GF-D8 (cell line): ENCODE data around the gene STX1A.

Source experiments
- DNase-seq: peaks from one replicate; lab custom pipeline; 2025; lab: John Stamatoyannopoulos, UW

The STX1A gene

DNA sequence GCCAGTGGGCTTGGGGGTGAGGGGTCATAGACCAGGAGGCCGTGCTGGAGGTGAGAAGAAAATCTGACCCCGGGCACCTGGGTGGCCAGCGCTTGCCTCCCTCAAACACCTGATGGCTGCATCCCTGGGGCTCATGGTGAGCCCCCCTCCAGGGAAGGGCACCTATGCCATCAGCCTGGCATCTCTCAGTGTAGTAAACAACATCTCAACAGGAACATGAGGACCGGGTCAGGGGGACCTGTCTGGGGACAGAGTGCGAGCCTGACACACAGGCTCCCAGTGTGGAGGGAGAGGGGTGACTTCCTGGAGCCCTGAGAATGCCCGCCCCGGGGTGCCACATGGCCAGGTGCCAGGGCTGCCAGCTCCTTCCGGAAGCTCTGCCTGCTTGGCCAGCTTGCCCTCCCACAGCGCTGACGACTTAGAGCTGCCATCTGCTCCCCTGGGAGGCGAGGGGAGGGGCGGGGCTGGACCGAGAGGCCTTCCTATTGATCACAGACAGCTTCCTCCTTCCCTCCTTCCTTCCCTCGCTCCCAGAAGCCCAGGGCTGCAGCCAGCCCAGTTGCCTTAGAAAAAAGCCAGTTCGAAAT is 12.3 kb downstream of the STX1A start:
- DNase-seq: peak; percentile 36

DNA sequence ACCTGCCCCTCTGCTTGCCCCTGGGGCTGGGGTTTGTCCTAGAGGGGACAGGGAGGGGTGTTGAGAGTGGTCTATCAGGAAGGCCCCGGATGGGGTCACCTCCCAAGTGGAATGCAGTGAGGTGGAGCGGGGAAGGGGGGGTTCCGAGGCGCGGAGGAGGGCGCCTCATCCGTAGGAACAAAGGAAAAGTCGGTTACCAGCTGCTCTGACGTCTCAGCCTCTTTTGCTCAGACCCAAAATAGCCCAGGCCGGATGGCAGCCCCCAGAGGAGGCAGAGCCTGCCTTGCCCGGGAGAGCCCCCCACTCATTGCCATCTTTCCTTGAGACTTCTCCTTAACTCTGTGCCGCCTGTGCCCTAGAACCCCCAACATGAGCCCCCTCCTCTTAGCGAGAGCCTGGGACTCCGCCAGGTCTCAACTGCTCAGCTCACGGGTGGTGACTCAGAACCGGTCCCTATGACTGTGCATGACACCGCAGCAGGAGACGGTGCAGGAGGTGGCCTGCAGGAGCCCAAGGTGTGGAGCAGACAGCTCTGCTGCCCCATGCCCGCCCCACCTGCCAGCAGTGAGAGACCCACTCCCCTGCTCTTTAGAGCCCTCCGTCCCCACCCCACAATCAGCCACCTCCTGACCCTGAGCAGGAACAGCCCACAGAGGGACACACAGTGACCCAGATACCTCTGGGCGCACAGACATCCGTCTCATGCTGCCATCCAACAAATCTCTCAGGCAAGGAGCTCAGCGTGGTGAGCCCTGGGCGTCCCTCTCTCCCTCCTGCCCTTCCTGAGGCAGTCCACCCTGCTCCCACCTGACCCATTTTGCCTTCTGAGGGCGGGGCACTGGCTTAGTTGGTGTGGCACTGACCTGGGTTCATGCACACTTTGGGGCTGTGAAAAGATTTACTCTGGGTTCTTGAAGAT is 13.1 kb downstream of the STX1A start:
- no peak for DNase-seq

DNA sequence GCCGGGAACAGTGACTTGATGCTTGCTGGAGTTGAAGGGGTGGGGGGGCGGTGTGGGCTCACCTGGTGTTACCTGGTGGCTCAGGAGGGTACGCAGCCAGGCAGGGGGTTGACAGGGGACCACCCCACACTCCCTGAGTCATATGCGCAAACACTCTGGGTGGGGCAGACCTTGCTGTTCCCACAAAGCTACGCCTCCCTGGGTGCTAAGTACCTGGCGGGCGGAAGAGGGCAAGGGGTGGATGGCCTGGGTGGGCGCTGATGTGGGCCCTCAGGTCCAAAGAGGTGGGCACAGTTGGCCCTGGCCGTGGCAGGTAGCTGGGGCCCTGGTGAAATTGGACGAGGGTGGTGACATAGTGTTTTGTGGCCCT is 13.9 kb downstream of the STX1A start:
- DNase-seq: no peak

DNA sequence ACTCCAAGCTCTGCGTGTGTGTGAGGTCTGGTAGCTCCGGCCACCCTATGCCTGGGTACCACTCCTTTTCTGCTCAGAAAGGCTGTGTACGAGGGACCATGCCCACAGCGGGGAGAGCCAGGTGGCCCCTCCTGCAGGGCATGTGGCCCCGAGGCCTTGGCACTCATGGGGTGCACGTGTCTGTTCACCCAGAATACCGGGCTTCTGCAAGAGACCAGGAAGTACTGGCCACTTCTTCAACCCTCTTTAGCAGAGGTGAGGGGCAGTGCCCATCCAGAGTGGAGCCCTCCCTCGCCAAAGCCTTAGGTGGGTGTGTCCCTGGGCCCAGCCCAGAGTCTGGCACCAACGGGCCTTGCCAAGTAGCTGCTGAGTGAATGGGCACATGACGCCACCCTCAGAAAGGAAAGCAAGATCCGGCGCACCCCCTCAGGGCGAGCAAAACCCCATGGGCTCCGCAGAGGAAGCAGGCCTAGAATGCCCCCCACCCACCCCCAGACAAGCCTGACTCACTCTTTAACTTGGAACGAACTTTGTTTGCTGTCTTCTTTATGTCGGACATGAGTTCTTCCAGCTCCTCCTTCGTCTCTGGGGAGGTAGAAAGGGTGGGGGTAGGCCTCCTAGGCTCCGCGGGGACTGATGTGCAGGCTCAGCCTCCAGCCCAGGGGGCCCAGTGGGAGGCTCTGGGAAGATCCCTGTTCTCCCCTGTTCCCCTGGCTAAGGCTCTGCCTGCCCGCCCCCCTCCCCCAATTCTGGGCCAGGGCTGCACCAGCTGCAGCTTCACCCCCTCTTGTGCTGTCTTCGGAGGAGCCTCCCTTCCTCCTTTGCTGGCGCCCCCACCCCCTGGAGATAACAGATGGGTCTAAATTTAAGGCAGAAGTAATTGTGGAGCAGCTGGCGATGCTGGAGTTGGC is 14.6 kb downstream of the STX1A start:
- DNase-seq: no peak

DNA sequence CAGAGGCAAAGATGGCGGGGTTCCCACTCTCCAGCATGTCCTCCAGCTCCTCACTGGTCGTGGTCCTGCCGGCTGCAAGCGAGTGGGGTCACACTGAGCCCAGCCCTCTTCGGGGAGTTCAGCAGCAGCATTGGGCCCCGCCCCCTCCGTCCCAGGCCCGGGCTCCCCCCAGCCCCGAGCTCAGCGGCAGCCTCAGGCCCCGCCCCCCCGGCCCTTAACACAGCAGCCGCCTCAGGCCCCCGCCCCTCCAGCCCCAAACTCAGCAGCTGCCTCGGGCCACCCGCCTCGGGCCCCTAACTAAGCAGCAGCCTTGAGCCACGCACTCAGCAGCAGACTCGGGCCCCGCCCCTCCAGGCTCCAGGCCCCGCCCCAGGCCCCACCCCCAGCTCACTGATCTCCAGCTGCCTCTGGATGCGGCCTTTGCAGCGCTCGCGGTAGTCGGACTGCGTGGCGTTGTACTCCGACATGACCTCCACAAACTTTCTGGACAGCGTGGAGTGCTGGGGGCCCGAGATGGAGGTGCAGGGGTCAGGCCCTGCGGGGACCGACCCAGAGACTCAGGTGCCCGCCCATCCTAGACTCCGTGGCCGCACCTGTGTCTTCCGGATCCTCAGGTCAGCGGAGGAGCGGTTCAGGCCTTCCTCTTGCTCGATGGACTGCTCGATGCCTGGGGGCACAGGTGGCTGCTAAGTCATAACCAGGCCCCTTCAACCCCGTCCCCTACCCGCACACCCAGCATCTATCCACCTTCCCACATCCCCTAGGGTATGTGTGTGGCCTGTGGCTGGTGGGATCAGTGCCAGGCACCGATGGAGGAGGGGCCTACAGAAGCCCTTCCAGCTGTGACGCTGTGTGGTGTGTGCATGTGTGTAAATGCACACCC is 15.5 kb downstream of the STX1A start:
- DNase-seq: no peak

DNA sequence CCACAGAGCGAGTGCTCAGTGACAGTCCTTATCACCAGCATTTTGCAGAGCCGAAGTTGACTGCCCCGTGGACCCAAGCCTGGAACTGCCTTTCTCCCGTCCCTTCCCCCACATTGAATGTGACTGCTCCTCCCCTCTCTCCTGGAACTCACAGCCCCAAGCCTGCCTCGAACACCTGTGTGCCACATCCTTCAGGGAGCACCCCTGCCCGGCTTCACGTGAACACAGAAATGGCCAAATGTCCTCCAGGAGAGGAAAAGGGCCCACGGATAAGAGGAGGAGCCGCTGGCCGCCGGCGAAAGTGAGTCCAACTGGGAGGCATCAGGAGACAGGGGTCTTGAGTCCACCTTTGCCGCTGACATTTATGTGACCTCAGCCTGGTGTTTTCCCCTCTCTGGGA is 16.2 kb downstream of the STX1A start:
- no peak for DNase-seq

DNA sequence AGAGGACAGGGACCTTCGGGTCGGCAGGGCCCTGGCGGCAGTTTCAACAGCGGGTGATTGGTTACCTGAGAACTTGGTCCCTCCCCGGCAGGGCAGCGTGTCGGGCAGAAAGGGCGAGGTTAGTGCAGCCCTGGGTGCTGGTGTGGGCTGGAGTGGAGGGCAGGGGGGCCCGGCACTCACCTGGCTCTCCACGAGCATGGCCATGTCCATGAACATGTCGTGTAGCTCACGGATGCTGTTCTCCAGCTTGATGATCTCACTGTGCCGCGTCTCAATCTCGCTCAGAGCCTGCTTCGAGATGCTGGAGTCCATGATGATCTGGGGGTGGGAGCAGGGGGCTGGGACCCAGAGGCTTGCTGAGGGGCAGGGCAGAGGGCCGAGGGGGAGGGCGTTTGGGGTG is 16.8 kb downstream of the STX1A start:
- no peak for DNase-seq

DNA sequence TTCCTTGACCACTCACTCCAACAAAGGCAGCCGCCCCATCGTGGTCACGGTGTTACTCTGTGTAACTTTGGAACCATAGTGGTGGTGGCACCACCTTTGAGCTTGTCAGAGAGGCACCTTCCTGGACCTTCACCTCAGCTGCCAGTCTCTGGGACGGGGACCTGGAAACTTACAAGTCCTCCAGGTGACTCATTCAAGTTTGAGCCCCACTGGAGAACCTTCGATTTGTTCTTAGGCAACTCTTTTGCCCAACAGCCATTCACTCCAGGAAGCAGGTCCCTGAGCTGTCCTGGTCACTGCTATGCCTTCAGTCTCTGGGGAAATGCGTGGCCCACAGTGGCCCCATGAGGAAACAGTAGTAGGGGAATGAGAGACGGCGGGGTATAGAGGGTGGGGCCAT is 17.2 kb downstream of the STX1A start:
- no peak for DNase-seq

DNA sequence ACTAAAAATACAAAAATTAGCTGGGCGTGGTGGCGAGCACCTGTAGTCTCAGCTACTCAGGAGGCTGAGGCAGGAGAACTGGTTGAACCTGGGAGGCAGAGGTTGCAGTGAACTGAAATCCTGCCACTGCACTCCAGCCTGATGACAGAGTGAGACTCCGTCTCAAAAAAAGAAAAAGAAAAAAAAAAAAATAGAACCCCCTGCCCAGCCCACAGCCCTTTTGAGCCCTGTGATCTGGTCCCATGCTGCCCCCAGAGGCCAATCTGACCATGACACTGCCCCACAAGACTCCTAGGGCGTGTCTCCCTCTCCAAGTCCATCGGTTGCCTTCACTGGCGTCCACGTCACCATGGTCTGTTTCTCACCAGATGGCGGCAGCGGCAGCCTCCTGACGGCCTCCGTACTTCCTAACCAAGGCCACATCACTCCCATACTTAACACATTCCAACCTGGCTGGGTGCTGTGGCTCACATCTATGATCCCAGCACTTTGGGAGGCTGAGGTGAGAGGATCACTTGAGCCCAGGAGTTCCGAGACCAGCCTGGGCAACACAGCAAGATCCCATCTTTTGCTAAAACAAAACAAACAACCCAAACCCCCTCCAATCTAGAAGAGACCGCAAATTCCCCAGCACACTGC is 18.0 kb downstream of the STX1A start:
- no peak for DNase-seq

DNA sequence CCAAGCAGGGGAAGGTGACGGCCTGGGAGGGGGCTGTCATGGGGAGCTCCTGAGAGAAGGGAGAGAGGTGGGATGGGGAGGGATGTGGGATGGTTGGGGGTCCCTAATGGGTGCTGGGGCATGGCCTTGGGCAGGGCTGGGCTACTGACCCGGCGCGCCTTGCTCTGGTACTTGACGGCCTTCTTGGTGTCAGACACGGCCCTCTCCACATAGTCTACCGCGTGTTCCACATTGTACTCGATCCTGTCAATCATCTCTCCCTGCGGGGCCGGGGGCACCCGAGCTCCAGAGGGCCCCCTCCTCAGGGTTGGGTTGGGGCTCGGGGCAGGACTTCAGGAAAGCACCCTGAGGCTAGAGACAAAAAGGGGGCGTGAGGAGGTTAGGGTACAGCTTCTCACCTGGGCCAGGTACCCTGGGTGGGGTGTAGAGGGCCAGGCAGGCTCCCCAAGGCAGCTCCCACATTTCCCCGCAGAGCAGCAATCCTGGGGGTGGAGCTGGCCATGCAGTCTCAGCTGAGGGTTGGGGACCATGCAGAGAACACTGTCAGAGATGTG is 18.8 kb downstream of the STX1A start:
- DNase-seq: no peak

DNA sequence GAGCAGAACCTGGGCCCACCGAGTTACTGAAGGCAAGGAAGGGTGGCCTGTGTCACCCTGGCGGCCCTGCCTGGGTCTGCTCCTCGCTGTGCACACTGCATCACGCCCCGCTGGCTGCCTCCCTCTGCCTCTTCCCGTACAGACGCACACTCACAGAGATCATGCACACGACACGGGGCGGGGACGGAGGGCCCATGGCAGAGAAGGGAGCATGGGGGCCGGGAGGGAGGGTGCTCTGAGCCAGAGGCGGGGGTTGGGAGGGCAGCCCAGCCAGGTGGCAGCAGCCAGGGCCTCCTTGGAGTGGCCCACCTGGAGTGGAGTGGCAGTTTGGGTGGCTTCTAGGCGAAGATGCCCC is 19.4 kb downstream of the STX1A start:
- DNase-seq: no peak

DNA sequence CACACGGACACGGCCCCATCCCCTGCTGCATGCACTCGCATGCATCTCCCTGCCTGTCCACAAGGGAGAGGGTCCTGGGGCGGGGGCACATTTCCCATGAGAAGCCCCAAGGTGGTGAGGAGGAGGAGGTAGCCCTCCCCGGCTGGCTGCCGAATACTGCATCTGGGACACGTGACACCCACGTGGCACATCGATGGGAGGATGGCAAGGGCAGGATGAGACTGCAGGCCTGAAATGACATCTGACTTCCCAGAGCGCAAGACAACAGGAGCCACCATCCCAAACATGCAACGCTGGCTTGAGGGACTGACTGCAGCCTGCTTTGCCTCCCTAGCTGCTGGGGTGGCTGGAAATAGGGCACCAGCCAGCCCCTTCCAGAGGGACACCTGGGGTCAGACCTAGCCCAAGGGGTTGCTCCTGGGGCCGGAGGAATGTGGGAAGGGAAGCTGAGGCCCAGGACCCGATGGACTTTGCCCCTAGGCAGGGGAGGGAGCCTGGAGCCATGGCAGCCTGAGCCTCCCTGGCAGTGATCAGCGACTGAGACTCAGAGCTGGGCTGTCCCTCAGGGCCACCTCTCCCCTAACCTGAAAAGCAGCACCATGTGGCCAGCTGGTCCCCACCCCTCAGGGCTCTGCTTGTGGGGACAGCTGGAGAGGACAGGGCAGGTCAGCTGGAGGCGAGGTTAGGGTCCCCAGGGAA is 19.9 kb downstream of the STX1A start:
- DNase-seq: no peak

DNA sequence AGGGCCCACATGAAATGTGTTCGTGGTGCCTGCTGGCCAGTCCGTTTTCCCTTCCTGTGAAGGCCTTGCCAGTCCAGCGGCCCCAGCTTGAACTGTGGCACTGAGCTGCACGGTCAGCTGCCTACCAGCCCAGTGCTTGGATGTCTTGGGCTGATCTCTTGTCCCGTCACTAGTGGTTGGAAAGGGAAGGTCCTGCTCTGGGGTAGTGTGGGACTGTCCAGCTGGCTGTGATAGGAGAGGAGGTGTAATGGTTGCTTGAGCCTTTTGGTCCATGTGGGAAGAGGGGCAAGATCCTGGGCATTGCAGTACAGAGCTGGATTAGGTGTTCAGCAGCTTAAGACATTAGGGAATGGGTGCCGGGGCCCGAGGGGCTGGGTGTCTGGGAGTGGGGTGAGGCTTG is 21.1 kb downstream of the STX1A start:
- DNase-seq: no peak

DNA sequence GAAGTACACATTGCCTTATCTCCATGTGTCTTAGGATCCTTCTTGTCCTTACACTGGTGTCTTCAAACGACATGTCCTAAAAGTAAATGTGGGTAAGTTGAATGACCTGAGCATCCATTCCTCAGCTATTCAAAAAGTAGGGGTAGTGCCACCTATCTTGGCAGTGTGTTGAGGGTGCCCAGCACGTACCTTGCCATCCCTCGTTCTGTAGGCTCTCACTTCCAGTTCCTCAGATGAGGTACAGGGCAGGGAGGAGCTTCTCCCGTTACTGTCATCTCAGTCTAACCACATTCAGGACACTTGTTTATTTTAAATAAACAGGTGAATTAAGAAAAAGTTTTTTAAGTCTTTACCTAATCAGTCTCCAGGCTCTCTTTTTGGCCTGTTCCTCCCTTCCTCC is 23.1 kb downstream of the STX1A start:
- DNase-seq: no peak

DNA sequence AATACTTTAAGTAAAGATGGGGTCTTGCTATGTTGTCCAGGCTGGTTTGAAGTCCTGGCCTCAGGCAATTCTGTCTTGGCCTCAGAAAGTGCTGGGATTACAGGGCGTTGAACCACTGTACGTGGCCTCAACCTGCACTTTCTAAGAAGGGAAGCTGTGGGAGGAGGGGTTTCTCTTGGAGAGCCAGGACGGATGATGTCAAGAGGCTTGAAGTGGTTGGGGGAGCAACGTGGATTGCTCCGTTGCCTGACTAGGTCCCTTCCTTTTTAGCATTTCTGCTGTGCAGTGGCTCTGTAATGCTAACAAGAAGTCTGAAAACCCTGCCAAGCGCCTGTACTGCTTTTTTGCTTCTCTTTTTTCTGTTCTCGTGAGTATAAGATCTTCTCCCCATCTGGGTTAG is 28.8 kb downstream of the STX1A start:
- DNase-seq: no peak

DNA sequence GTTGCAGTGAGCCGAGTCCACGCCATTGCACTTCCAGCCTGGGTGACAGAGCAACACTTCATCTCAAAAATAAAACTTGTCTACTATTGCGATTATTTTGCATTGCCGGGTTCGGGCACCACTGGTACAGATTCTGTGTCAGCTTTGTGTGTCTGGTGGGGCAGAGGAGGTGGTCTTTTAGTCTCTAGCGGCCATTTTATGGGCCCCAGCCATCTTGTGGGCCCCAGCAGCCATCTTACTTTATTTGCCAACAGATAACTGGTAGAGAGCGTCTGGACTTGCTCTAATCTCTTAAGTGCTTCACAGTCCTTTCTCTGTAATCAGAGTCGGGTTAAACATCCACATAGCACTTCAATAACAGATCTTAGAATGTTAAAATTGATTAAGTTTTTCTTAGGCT is 31.2 kb downstream of the STX1A start:
- DNase-seq: no peak

DNA sequence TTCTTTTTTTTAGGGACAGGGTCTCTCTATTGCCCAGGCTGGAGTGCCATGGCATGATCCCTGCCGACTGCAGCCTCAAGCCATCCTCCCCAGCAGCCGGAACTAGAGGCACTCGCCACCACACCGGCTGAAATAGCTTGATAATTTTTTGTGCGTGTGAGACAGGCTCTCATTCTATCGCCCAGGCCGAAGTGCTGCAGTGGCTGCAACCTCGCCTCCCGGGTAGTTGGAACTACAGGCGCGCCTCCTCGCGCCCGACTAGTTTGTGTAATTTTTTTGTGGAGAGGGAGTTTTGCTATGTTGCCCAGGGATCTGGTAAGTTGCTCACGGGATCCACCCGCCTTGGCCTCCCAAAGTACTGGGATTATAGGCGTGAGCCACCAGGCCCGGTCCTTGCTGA is 34.2 kb downstream of the STX1A start:
- no peak for DNase-seq

DNA sequence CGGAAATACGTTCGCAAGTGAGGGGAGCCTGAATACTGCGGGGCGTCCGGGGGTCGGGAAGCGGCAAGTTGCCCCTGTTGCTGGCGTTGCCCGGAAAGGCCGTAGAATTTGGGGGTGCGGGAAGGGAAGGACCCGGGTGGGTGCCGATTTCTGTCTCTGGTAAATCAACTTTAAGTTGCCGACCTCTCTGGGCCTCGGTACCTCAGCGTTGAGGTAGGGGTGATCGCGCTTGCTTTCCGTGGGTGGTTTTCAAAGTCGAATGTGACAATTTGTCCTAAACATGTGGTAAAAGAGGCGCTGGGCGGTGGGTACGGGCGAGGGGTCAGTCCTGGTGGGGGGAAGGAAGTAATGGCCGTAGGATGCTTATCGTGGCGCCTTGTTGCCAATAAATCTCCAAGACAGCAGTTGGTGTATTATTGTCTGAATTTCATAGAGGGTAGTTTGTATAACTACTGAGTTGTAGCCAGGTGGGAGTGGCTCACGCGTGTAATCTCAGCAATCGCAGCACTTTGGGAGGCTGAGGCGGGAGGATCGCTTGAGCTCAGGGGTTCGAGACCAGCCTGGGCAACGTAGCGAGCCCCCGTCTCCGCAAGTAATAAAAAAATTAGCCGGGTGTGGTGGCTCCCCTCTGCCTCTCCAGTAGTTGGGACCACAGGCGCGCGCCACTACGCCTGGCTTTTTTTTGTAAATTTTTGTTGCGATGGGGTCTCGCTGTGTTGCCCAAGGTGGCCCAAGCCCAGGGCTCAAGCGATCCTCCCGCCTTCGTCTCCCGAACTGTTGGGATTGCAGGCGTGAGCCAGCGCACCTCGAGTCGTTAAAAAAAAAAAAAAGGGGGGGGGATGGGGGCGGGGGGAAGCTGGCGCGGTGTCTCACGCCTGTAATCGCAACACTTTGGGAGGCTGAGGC is 35.4 kb downstream of the STX1A start:
- DNase-seq: no peak

DNA sequence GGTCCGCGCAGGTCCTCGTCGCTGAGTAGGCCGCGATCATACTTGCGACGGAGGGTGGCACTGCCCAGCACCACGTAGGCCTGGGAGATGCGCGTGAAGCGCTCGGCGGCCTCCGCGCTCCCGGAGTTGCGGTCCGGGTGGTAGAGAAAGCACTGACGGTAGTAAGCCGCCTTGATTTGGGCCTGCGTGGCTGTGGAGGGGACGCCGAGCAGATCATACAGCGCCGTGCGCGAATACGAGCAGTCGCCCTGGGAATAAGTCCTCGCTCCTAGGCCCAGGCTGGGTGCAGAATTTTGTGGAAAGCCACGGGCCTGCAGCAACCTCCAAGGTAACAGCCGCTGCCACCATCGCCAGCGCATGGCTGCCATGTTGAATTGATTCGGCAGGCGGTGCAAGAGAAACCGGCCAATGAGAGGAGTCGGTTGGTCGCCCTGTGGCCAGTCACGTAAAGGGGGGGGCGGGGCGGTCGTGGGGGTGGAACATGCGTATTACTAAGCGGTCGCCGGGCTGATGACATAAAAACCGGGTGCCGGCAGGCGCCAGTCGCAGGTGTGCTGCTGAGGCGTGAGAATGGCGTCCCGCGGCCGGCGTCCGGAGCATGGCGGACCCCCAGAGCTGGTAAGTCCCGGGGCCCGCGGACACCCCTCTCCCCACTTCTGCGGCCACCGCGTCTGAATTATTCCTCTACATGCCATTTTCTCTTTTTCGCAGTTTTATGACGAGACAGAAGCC is 36.2 kb downstream of the STX1A start, which contains the start of the genes BUD23 and DNAJC30:
Gene BUD23 (plus strand): TSS at position 542 of the 732 bp plus-strand sequence. CDS start 29 bp downstream, at position 571.
Gene DNAJC30 (minus strand): TSS at position 398 of the 732 bp plus-strand sequence. CDS start 30 bp downstream, at position 368.
- DNase-seq: peak; percentile 89
